Measurements from ENCODE around the gene SIGLEC12.

SIGLEC12 gene

DNA sequence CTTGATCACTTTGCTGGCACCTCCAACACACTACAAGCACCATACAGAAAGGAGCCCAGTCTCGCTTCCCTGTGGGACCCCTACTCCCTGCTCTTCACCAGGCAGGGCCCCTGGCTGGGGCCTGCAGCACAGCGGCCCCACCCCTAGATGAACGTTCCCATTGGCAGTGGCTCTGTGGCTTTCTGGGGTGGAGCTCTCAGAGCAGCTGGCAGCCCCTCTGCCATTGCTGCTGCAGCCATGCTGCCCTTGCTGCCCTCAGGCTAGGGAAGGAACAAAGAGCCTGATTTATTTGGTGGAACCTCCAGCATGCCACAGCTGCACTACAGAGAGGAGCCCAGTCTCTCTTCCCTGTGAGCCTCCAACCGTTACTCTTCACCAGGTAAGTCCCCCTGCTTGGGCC is 24.1 kb upstream of the SIGLEC12 start:
- H3K9me3 ChIP-seq (ENCODE audit: control insufficient read depth, low read length), result no peaks in the 10 kb centered on the region
- peak overlapping the region; percentile 45 for H2AFZ ChIP-seq
- no peak overlapping the region for H3K4me3 ChIP-seq (ENCODE audit: low read depth, low read length)
- TF ChIP-seq, protein P1, sequence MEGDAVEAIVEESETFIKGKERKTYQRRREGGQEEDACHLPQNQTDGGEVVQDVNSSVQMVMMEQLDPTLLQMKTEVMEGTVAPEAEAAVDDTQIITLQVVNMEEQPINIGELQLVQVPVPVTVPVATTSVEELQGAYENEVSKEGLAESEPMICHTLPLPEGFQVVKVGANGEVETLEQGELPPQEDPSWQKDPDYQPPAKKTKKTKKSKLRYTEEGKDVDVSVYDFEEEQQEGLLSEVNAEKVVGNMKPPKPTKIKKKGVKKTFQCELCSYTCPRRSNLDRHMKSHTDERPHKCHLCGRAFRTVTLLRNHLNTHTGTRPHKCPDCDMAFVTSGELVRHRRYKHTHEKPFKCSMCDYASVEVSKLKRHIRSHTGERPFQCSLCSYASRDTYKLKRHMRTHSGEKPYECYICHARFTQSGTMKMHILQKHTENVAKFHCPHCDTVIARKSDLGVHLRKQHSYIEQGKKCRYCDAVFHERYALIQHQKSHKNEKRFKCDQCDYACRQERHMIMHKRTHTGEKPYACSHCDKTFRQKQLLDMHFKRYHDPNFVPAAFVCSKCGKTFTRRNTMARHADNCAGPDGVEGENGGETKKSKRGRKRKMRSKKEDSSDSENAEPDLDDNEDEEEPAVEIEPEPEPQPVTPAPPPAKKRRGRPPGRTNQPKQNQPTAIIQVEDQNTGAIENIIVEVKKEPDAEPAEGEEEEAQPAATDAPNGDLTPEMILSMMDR (IDR thresholded peaks at IDR 0.05), result no peak
- H3K4me1 ChIP-seq, result no peaks in the 10 kb centered on the region
- H3K27me3 ChIP-seq (ENCODE audit: control insufficient read depth, insufficient read depth, low read length), result no peaks in the 10 kb centered on the region
- H3K79me2 ChIP-seq, result no peaks in the 10 kb centered on the region
- H3K27ac ChIP-seq, result no peak overlapping the region
- H3K36me3 ChIP-seq (ENCODE audit: control insufficient read depth, insufficient read depth, low read length), result no peaks in the 10 kb centered on the region
- no peak overlapping the region for H3K4me2 ChIP-seq (ENCODE audit: low read length)
- no peak overlapping the region for H3K9ac ChIP-seq

DNA sequence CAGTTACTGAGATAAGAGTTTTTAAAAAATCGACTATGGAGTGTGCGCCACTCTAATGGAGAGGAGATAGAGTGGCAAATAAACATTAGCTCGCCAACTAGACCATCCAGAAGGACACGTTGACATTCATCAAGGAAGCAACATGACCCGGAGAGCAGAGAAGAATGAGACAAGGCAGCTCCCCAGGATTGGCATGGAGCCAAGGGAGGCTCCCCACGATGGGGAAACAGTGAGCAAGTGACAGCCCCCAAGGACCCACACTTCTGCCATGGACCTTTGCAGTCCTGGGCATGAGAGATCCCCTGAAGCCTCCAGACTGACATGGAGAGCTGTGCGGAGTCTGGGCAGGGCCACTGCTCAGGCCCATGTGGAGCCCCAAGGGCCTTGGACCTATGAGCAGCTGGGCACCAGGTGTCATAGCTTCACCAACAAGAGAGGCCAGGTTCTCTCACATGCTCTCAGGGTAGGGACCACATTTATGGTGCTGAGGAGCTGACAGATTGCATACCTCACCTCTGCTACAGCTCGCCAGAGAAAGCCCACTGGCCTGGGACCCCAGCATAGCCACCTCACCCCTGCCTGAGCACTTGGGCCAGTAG is 23.2 kb upstream of the SIGLEC12 start:
- Histone ChIP-seq H3K79me2 (no peaks in the 10 kb centered on the region), H3K27me3 (ENCODE audit: control insufficient read depth, insufficient read depth, low read length) (no peaks in the 10 kb centered on the region), H3K4me3 (ENCODE audit: low read depth, low read length) (no peak overlapping the region), H3K36me3 (ENCODE audit: control insufficient read depth, insufficient read depth, low read length) (no peaks in the 10 kb centered on the region), H3K9me3 (ENCODE audit: control insufficient read depth, low read length) (no peaks in the 10 kb centered on the region), H3K9ac (no peak overlapping the region), H3K4me2 (ENCODE audit: low read length) (no peak overlapping the region), H3K4me1 (no peaks in the 10 kb centered on the region), H3K27ac (no peak overlapping the region), H2AFZ (no peak overlapping the region)
- TF ChIP-seq, protein P1 (IDR thresholded peaks at IDR 0.05), result no peak

DNA sequence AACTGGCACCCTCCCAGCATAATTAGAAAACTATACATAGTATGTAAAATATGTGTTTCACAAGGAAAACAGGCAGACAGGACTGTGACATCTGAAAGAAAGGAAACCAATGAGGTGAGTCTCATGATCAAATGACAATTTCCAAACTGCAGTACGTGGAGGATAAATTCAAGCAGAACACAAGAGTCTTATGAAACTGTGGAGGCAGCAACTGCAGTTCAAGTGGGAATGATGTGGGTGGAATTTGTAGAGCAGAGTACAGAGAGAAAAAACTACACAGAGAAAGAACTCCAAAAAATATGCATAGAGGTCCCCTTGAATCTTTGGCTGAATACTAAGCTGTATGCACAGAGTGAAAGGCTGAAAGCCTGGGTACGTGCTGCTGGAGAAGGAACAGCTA is 20.2 kb upstream of the SIGLEC12 start:
- no peak overlapping the region for H3K4me3 ChIP-seq (ENCODE audit: low read depth, low read length)
- TF ChIP-seq, protein P1 (IDR thresholded peaks at IDR 0.05), result no peak
- no peak overlapping the region for H2AFZ ChIP-seq
- H3K27me3 ChIP-seq (ENCODE audit: control insufficient read depth, insufficient read depth, low read length), result no peaks in the 10 kb centered on the region
- no peak overlapping the region for H3K9ac ChIP-seq
- no peaks in the 10 kb centered on the region for H3K4me1 ChIP-seq
- H3K4me2 ChIP-seq (ENCODE audit: low read length), result no peak overlapping the region
- no peaks in the 10 kb centered on the region for H3K79me2 ChIP-seq
- H3K9me3 ChIP-seq (ENCODE audit: control insufficient read depth, low read length), result no peaks in the 10 kb centered on the region
- H3K27ac ChIP-seq, result no peak overlapping the region
- no peaks in the 10 kb centered on the region for H3K36me3 ChIP-seq (ENCODE audit: control insufficient read depth, insufficient read depth, low read length)

DNA sequence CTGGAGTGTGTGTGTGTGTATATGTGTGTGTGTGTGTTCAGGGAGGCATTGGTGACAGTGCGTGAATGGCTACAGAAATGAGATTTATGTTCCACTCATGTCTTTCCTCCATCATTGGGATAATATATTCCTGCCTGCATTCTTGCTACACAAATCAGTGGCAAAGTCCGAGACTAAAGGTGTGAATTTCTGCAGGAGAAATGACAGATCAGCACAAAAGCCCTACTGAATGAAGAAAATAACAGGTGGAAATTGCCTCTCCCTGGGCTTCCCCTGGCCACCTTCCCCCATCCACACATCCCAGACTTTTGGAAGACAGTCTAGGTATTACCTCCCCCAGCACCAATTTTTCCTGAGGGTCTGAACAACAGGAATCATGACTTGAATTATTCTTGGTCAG is 19.8 kb upstream of the SIGLEC12 start:
- Histone ChIP-seq H2AFZ (no peak overlapping the region), H3K4me2 (ENCODE audit: low read length) (no peak overlapping the region), H3K9ac (no peak overlapping the region), H3K4me1 (no peaks in the 10 kb centered on the region), H3K27ac (no peak overlapping the region), H3K9me3 (ENCODE audit: control insufficient read depth, low read length) (no peaks in the 10 kb centered on the region), H3K27me3 (ENCODE audit: control insufficient read depth, insufficient read depth, low read length) (no peaks in the 10 kb centered on the region), H3K79me2 (no peaks in the 10 kb centered on the region), H3K36me3 (ENCODE audit: control insufficient read depth, insufficient read depth, low read length) (no peaks in the 10 kb centered on the region), H3K4me3 (ENCODE audit: low read depth, low read length) (no peak overlapping the region)
- TF ChIP-seq, protein P1 (IDR thresholded peaks at IDR 0.05), result no peak

DNA sequence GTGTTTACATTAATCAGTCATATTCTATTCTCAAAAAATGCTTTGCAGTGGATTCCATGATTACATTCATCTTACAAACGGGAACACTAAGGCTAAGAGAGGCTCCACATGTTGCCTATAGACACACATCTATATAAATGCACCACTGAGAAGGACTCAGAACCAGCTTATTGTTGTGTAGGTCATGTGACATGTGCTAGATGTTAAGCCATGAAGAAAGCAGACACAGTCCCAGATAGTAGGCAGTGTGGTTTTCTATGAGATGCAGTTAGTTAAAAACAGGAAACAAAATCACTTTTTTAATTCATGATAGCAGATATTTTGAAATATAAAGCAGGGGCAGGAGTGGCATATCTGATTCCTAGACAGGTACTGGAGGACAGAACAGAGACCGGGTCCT is 19.1 kb upstream of the SIGLEC12 start:
- no peak overlapping the region for H3K4me3 ChIP-seq (ENCODE audit: low read depth, low read length)
- H3K27ac ChIP-seq, result no peak overlapping the region
- no peaks in the 10 kb centered on the region for H3K79me2 ChIP-seq
- TF ChIP-seq, protein P1 (IDR thresholded peaks at IDR 0.05), result no peak
- H3K9ac ChIP-seq, result no peak overlapping the region
- H3K4me1 ChIP-seq, result no peaks in the 10 kb centered on the region
- no peak overlapping the region for H3K4me2 ChIP-seq (ENCODE audit: low read length)
- no peaks in the 10 kb centered on the region for H3K36me3 ChIP-seq (ENCODE audit: control insufficient read depth, insufficient read depth, low read length)
- H3K9me3 ChIP-seq (ENCODE audit: control insufficient read depth, low read length), result no peaks in the 10 kb centered on the region
- no peak overlapping the region for H2AFZ ChIP-seq
- no peaks in the 10 kb centered on the region for H3K27me3 ChIP-seq (ENCODE audit: control insufficient read depth, insufficient read depth, low read length)
